AG10803 (cell line): Measurements from ENCODE around the gene SPRED3.

Source experiments
- DNase-seq: peaks from one replicate; pipeline ENCODE4 v3.0.0; 2010; ENCODE audit warnings: low read depth
- H3K4me3 ChIP-seq: 2 replicates; pipeline ENCODE4 v1.5.1; 2011; ENCODE audit warnings: mild to moderate bottlenecking, low read length, control low read depth
- TF ChIP-seq, protein P1 (sequence below): conservative IDR thresholded peaks from 2 replicates; pipeline ENCODE4 v1.5.1; 2011; ENCODE audit warnings: mild to moderate bottlenecking, low read length, control low read depth, inconsistent platforms

SPRED3 gene

DNA sequence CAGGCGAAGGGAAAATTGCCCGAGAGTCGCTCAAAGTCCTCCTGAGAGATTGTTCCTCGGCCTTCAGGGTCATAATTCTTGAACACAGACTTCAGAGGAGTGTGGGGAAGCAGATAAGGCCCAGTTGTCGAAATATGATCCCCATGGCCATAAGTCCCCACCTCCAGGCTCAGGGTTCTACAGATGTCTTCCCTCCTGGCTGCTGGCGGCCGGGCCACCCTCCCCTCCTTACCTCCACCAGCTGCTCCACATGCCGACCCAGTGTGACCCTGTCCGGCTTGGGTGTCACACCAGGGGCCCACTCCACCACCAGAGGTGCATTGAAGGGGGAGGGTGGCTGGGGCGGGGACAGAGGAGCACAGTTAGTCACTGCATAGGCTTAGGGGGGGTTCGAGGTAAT, 24.5 kb downstream of the SPRED3 start:
- TF ChIP-seq, protein P1, sequence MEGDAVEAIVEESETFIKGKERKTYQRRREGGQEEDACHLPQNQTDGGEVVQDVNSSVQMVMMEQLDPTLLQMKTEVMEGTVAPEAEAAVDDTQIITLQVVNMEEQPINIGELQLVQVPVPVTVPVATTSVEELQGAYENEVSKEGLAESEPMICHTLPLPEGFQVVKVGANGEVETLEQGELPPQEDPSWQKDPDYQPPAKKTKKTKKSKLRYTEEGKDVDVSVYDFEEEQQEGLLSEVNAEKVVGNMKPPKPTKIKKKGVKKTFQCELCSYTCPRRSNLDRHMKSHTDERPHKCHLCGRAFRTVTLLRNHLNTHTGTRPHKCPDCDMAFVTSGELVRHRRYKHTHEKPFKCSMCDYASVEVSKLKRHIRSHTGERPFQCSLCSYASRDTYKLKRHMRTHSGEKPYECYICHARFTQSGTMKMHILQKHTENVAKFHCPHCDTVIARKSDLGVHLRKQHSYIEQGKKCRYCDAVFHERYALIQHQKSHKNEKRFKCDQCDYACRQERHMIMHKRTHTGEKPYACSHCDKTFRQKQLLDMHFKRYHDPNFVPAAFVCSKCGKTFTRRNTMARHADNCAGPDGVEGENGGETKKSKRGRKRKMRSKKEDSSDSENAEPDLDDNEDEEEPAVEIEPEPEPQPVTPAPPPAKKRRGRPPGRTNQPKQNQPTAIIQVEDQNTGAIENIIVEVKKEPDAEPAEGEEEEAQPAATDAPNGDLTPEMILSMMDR: no peak

DNA sequence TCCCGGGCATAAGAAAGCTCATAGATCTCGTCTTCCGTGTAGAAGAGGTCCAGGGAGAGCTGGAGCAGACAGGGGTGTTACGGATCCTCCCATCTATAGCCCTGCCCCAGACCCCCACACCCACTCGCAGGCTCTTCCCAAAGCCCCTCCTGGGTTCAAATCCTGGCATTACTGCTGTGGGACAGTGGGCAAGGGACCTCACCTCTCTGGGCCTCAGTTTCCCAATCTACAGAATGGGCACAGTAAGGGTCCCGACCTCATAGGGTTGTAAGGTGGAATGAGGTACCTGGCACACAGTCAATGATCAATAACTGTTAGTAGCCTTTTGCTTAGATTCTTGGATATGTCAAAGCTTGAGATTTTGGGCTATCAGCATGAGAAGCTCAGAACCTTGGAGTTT, 24.9 kb downstream of the SPRED3 start:
- no peak for DNase-seq
- no peak overlapping the region for H3K4me3 ChIP-seq
- TF ChIP-seq, protein P1: no peak

More for the DNA sequence above, 24.5 kb downstream of the SPRED3 start:
- no peak overlapping the region for H3K4me3 ChIP-seq
- no peak for DNase-seq

DNA sequence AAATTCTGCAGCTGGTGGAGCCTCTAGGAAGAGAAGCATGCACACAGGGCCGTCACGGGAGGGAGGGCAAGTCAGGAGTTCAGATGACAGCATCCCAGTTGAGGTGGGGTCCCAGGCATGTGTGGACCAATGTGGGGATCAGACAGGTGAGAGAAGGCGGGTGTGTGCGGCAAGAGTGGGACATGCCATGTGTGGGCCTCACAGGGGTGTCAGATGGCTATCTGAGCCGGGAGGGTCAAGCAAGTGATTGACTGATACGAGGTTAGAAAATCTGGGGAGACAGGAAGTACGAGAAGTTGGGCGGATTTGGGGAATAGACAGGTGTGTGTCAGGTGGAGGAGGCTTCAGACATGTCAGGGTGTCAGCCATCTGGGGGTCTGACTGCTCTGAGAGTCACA, 28.6 kb downstream of the SPRED3 start:
- TF ChIP-seq, protein P1: no peak
- H3K4me3 ChIP-seq: no peak overlapping the region
- no peak for DNase-seq

DNA sequence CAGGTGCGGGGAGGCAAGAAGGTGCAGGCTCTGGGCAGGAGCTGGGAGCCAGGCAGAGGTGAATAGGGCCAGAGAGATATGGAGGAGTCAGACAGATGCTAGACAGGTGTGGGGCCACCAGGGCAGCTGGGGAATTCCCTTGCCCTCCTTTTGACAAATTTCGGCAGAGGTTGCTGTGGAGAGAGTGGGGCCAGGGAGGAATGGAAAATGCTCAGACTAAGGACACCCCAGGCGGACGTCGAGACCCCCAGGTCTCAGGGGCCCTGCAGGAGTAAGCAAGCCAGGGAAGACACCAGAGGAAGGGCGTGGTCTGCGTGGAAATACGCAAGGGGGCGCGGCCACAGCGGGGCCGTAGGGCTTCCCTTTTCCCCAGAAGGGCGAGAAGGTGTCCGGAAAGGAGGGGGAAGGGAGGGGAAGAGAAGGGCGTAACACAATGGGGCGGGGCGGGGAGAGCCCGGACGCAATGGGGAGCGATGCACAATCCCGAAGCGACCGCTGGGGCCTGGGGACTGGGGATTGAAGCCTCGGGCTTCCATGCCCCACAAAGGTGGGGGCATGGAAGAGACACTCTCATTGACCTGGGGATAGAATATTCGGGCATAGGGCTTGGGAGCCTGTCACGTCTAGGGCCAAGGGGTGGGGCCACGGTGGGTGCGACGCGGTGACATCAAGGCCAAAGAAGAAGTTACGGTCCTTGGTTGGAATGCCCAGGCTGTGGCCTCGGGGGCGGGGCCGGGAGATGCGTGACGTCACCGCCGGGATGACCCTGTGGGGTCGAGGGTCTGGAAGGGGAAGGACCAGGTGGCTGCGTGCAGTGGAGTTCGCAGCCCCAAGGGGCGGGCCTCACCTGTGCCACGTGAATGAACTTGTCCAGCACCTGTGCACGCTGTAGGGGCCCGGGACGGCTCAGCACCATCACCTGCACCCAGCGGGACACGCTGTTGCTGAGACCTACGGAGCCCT, 29.3 kb downstream of the SPRED3 start:
- DNase-seq: no peak
- TF ChIP-seq, protein P1: no peak
- peak overlapping the region; percentile 7 for H3K4me3 ChIP-seq

DNA sequence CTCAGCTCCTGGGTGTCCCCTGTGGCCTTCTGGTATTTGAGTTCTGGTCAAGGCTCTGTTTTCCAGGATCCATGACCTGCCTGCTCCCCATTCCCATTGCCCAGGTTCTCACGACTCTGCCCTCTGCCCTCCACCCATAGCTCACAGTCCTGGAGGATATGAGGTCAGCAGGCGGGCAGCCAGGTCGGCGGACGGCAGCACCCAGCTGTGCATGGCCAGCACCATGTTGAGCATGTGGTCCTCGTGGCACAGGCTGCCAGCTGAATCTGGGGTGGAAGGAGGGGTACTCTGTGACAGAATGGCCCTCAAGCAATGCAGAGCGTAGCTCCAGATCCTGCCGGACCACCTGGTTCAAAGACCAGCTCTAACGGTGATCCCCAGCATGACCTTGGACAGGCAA, 32.4 kb downstream of the SPRED3 start:
- DNase-seq: no peak
- TF ChIP-seq, protein P1: no peak
- no peak overlapping the region for H3K4me3 ChIP-seq

DNA sequence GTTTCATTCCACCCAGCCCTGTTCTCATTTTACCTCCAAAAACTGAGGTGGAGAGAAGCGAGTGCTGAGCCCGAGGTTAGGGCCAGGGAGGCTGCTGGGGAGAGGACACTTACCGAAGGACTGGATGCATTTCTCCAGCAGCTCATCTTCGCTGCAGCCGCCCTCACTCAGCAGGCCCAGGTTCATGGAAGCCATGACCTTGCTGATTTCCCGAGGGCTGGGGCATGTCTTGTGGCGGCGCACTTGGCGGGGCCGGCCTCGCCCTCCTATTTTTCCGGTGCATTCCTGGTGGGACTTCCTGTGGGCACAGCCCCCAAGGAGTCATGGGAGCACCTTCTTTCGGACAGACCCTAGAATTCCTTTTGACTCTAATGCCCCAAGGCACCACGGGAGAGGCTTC, 33.4 kb downstream of the SPRED3 start:
- no peak for DNase-seq
- TF ChIP-seq, protein P1: no peak
- H3K4me3 ChIP-seq: no peak overlapping the region

DNA sequence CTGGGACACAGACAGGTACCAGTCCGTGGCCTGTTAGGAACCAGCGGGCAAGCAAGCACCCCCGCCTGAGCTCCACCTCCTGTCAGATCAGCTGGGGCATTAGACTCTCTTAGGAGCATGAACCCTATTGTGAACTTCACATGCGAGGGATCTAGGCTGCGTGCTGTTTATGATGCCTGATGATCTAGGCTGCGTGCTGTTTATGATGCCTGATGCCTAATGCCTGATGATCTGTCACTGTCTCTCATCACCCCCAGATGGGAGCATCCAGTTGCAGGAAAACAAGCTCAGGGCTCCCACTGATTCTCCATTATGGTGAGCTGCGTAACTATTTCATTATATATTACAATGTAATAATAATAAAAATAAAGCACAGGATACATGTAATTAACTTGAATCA, 33.9 kb downstream of the SPRED3 start:
- DNase-seq: no peak
- H3K4me3 ChIP-seq: no peak overlapping the region
- TF ChIP-seq, protein P1: no peak
